ENCODE measurements around the gene CENPK.

Gene CENPK

GRCh38 chr5:65512170-65512937 is 50.6 kb downstream of the CENPK start:
- Histone ChIP-seq H3K79me1 (ENCODE audit: low read depth, low read length) (no peaks in the 10 kb centered on the region), H3K4me1 (ENCODE audit: control insufficient read depth in 2 of 2, insufficient read depth in 1 of 2, low read depth in 1 of 2, low read length in 2 of 2) (no peaks in the 10 kb centered on the region), H3K9ac (ENCODE audit: low read depth, low read length, poor library complexity) (no peak overlapping the region), H4K91ac (ENCODE audit: low read depth, low read length, poor library complexity) (no peak overlapping the region), H3K27ac (replicated peaks; ENCODE audit: low read length) (no peak overlapping the region), H3K4me3 (ENCODE audit: low read length in 2 of 2) (no peak overlapping the region), H3K36me3 (replicated peaks in 1 of 2; ENCODE audit: control insufficient read depth in 2 of 2, insufficient read depth in 2 of 2, low read length in 2 of 2) (peaks cover 0 to 18% of the 10 kb centered on the region in 2 donors), H3K4ac (ENCODE audit: low read length) (no peak overlapping the region), H2BK120ac (ENCODE audit: low read depth, low read length) (no peak overlapping the region), H2BK12ac (ENCODE audit: low read length) (no peak overlapping the region), H3K4me2 (ENCODE audit: insufficient read depth, low read length, poor library complexity, severe bottlenecking) (no peak overlapping the region), H3K23ac (ENCODE audit: low read depth, low read length, poor library complexity) (no peak overlapping the region), H3K27me3 (ENCODE audit: control insufficient read depth in 3 of 3, insufficient read depth in 3 of 3, low read depth in 1 of 3, low read length in 3 of 3) (no peaks in the 10 kb centered on the region), H2AFZ (ENCODE audit: low read length) (no peak overlapping the region), H3K9me3 (replicated peaks in 1 of 2; ENCODE audit: control insufficient read depth in 2 of 2, insufficient read depth in 1 of 2, low read depth in 1 of 2, low read length in 2 of 2) (peaks cover 0 to 9% of the 10 kb centered on the region in 2 donors), H3K18ac (ENCODE audit: low read length) (no peak overlapping the region), H2BK15ac (ENCODE audit: low read length) (no peak overlapping the region), H2BK5ac (ENCODE audit: low read length) (no peak overlapping the region), H2AK5ac (ENCODE audit: low read depth, low read length) (no peak overlapping the region), H3K14ac (ENCODE audit: low read length) (no peak overlapping the region), H4K8ac (ENCODE audit: low read depth, low read length) (no peak overlapping the region)
- WGBS, 2 donors (ENCODE audit: extremely low coverage in 2 of 2, insufficient read length in 2 of 2, insufficient replicate concordance in 1 of 2), result no CpG with 5 or more reads among the region's 6 CpGs
- DNase-seq (ENCODE audit: low spot score), result no peak

DNA sequence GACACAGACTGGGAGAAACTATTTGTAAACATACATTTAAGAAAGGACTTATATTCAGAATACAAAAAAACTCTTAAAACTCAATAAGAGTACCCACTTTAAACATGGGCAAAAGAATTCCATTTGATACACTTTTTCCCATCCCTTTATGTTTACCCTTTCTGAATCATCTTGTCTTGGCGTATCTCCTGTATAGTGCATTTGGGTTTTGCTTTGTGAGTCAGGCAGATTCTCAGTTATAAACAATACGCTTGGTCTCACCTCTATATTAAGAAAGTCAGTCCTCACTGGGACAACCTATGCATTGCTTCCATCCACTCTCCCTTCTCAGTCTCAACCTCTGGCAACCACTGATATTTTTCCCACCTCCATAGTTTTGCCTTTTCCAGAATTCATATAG is 54.0 kb downstream of the CENPK start:
- Histone ChIP-seq H3K4ac (ENCODE audit: low read length) (no peak overlapping the region), H3K18ac (ENCODE audit: low read length) (no peak overlapping the region), H4K91ac (ENCODE audit: low read depth, low read length, poor library complexity) (no peak overlapping the region), H2BK12ac (ENCODE audit: low read length) (no peak overlapping the region), H3K27me3 (ENCODE audit: control insufficient read depth in 3 of 3, insufficient read depth in 3 of 3, low read depth in 1 of 3, low read length in 3 of 3) (no peaks in the 10 kb centered on the region), H2AFZ (ENCODE audit: low read length) (no peak overlapping the region), H3K4me3 (ENCODE audit: low read length in 2 of 2) (no peak overlapping the region), H3K9me3 (replicated peaks in 1 of 2; ENCODE audit: control insufficient read depth in 2 of 2, insufficient read depth in 1 of 2, low read depth in 1 of 2, low read length in 2 of 2) (no peaks in the 10 kb centered on the region), H2BK15ac (ENCODE audit: low read length) (no peak overlapping the region), H3K9ac (ENCODE audit: low read depth, low read length, poor library complexity) (no peak overlapping the region), H2BK120ac (ENCODE audit: low read depth, low read length) (no peak overlapping the region), H3K14ac (ENCODE audit: low read length) (no peak overlapping the region), H4K8ac (ENCODE audit: low read depth, low read length) (no peak overlapping the region), H2BK5ac (ENCODE audit: low read length) (no peak overlapping the region), H2AK5ac (ENCODE audit: low read depth, low read length) (no peak overlapping the region), H3K23ac (ENCODE audit: low read depth, low read length, poor library complexity) (no peak overlapping the region), H3K4me2 (ENCODE audit: insufficient read depth, low read length, poor library complexity, severe bottlenecking) (no peak overlapping the region), H3K27ac (replicated peaks; ENCODE audit: low read length) (no peak overlapping the region), H3K36me3 (replicated peaks in 1 of 2; ENCODE audit: control insufficient read depth in 2 of 2, insufficient read depth in 2 of 2, low read length in 2 of 2) (peaks cover 0 to 8% of the 10 kb centered on the region in 2 donors), H3K4me1 (ENCODE audit: control insufficient read depth in 2 of 2, insufficient read depth in 1 of 2, low read depth in 1 of 2, low read length in 2 of 2) (no peaks in the 10 kb centered on the region), H3K79me1 (ENCODE audit: low read depth, low read length) (no peaks in the 10 kb centered on the region)
- DNase-seq (ENCODE audit: low spot score), result no peak
- WGBS, 2 donors (ENCODE audit: extremely low coverage in 2 of 2, insufficient read length in 2 of 2, insufficient replicate concordance in 1 of 2), result no CpG with 5 or more reads among the region's 2 CpGs

DNA sequence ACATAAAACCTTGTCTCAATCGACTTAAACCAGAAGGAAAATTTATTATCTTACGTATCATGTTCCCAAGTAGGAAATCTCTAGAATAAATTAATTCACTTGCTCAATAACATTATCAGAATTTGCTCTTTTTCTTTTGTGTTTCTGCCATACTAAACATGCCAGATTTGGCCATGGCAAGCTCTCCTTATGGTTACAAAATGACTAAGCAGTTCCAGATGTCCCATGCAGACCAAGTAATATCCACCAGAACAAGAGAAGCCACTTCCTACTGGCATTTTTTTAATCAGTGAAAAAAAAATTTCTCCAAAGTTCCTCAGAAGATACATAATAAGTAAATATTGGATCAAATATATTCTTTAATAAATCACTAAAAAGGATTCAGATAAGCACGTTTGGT is 56.0 kb downstream of the CENPK start:
- no CpG with 5 or more reads among the region's 3 CpGs for WGBS, 2 donors (ENCODE audit: extremely low coverage in 2 of 2, insufficient read length in 2 of 2, insufficient replicate concordance in 1 of 2)
- H3K9ac ChIP-seq (ENCODE audit: low read depth, low read length, poor library complexity), result no peak overlapping the region
- no peak overlapping the region for H4K8ac ChIP-seq (ENCODE audit: low read depth, low read length)
- H3K23ac ChIP-seq (ENCODE audit: low read depth, low read length, poor library complexity), result no peak overlapping the region
- no peaks in the 10 kb centered on the region for H3K4me1 ChIP-seq (ENCODE audit: control insufficient read depth in 2 of 2, insufficient read depth in 1 of 2, low read depth in 1 of 2, low read length in 2 of 2)
- no peak overlapping the region for H2BK15ac ChIP-seq (ENCODE audit: low read length)
- H3K4me2 ChIP-seq (ENCODE audit: insufficient read depth, low read length, poor library complexity, severe bottlenecking), result no peak overlapping the region
- DNase-seq (ENCODE audit: low spot score), result no peak
- H3K9me3 ChIP-seq (replicated peaks in 1 of 2; ENCODE audit: control insufficient read depth in 2 of 2, insufficient read depth in 1 of 2, low read depth in 1 of 2, low read length in 2 of 2), result peaks cover 0 to 2% of the 10 kb centered on the region in 2 donors
- no peak overlapping the region for H3K4me3 ChIP-seq (ENCODE audit: low read length in 2 of 2)
- H3K27me3 ChIP-seq (ENCODE audit: control insufficient read depth in 3 of 3, insufficient read depth in 3 of 3, low read depth in 1 of 3, low read length in 3 of 3), result no peaks in the 10 kb centered on the region
- no peaks in the 10 kb centered on the region for H3K79me1 ChIP-seq (ENCODE audit: low read depth, low read length)
- no peak overlapping the region for H4K91ac ChIP-seq (ENCODE audit: low read depth, low read length, poor library complexity)
- no peak overlapping the region for H2BK120ac ChIP-seq (ENCODE audit: low read depth, low read length)
- no peak overlapping the region for H3K27ac ChIP-seq (replicated peaks; ENCODE audit: low read length)
- no peak overlapping the region for H2AK5ac ChIP-seq (ENCODE audit: low read depth, low read length)
- H2BK5ac ChIP-seq (ENCODE audit: low read length), result no peak overlapping the region
- H2BK12ac ChIP-seq (ENCODE audit: low read length), result no peak overlapping the region
- no peak overlapping the region for H2AFZ ChIP-seq (ENCODE audit: low read length)
- no peak overlapping the region for H3K14ac ChIP-seq (ENCODE audit: low read length)
- H3K18ac ChIP-seq (ENCODE audit: low read length), result no peak overlapping the region
- no peak overlapping the region for H3K4ac ChIP-seq (ENCODE audit: low read length)
- peaks cover 0 to 14% of the 10 kb centered on the region in 2 donors for H3K36me3 ChIP-seq (replicated peaks in 1 of 2; ENCODE audit: control insufficient read depth in 2 of 2, insufficient read depth in 2 of 2, low read length in 2 of 2)

DNA sequence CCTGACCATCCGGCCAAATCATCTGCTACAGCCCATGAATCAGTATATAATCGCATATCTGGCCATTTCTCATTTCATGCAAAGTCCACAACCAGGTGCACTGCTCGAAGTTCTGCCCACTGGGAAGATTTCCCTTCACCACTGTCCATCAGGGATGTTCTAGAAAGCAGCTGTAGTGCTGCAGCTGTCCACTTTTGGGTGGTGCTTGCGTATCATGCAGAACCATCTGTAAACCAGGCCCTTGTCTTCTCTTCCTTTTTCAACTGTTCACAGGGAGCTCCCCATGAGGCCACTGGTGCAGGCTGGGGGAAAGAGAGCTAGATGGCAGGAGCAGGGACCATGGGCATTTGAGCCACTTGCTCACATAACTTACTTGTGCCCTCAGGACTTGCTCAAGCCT is 73.8 kb downstream of the CENPK start:
- Histone ChIP-seq H3K23ac (ENCODE audit: low read depth, low read length, poor library complexity) (no peak overlapping the region), H2AK5ac (ENCODE audit: low read depth, low read length) (no peak overlapping the region), H3K4ac (ENCODE audit: low read length) (no peak overlapping the region), H2BK15ac (ENCODE audit: low read length) (no peak overlapping the region), H3K9ac (ENCODE audit: low read depth, low read length, poor library complexity) (no peak overlapping the region), H4K8ac (ENCODE audit: low read depth, low read length) (no peak overlapping the region), H3K36me3 (replicated peaks in 1 of 2; ENCODE audit: control insufficient read depth in 2 of 2, insufficient read depth in 2 of 2, low read length in 2 of 2) (peaks cover 0 to 10% of the 10 kb centered on the region in 2 donors), H3K9me3 (replicated peaks in 1 of 2; ENCODE audit: control insufficient read depth in 2 of 2, insufficient read depth in 1 of 2, low read depth in 1 of 2, low read length in 2 of 2) (no peaks in the 10 kb centered on the region), H3K4me2 (ENCODE audit: insufficient read depth, low read length, poor library complexity, severe bottlenecking) (no peak overlapping the region), H3K4me1 (ENCODE audit: control insufficient read depth in 2 of 2, insufficient read depth in 1 of 2, low read depth in 1 of 2, low read length in 2 of 2) (no peaks in the 10 kb centered on the region), H3K18ac (ENCODE audit: low read length) (no peak overlapping the region), H3K4me3 (ENCODE audit: low read length in 2 of 2) (no peak overlapping the region), H3K14ac (ENCODE audit: low read length) (no peak overlapping the region), H3K79me1 (ENCODE audit: low read depth, low read length) (no peaks in the 10 kb centered on the region), H2BK12ac (ENCODE audit: low read length) (no peak overlapping the region), H3K27ac (replicated peaks; ENCODE audit: low read length) (no peak overlapping the region), H4K91ac (ENCODE audit: low read depth, low read length, poor library complexity) (no peak overlapping the region), H2BK120ac (ENCODE audit: low read depth, low read length) (no peak overlapping the region), H2AFZ (ENCODE audit: low read length) (no peak overlapping the region), H2BK5ac (ENCODE audit: low read length) (no peak overlapping the region), H3K27me3 (ENCODE audit: control insufficient read depth in 3 of 3, insufficient read depth in 3 of 3, low read depth in 1 of 3, low read length in 3 of 3) (no peaks in the 10 kb centered on the region)
- WGBS, 2 donors (ENCODE audit: extremely low coverage in 2 of 2, insufficient read length in 2 of 2, insufficient replicate concordance in 1 of 2), result no CpG with 5 or more reads among the region's 4 CpGs
- no peak for DNase-seq (ENCODE audit: low spot score)
